ENCODE data around the gene SPPL2B. TPM values are rescaled to one million over a fixed set of nuclear protein-coding genes. Genes with fewer than 3 reads are reported as not detected.
A peak's percentile ranks its signal among the peaks of the same experiment; 100 is the strongest.

The SPPL2B gene
- total and polyA plus RNA-seq, 9 of the 15 experiments (the other 6 are each of a cell fraction or from before 2014, with no cell fraction given), result 0.20 to 81.2 (median 15.1) TPM

DNA sequence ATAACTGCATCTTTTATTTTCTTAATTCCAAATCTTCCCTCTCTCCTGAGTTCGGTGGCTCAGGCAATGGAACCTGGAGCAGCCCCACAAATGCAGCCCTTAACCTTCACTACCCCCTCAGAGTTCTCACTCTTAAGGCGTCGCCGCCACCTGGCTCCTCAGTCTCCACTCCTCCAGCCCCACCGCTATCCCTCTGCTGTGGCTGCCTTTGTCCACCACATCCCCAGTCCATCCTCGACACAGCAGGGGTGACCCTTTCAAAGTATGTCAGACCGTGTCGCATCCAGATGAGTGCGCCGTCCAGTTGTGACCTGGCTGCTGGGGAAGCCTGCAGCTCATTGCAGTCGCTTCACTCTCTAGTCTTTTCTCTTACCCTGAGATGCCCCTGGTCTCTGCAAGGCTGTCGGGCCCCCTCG, 1.0 kb downstream of the SPPL2B start (continued):
- no peak for TF ChIP-seq CREB3 (tag; conservative IDR thresholded peaks at IDR 0.05; ENCODE audit: low read depth)
- TF ChIP-seq TCF7L2 (IDR thresholded peaks at IDR 0.05; ENCODE audit: low read depth, low read length), result no peak
- TF ChIP-seq ARID2 (IDR thresholded peaks at IDR 0.05), result no peak
- peak; percentile 52; the same call in 1 of the 2 replicates for TF ChIP-seq KAT7 (CRISPR knock-in tag; IDR thresholded peaks at IDR 0.05; ENCODE audit: borderline replicate concordance)
- TF ChIP-seq MAFK (IDR thresholded peaks at IDR 0.05; ENCODE audit: low read length), result no peak
- TF ChIP-seq, protein P1, sequence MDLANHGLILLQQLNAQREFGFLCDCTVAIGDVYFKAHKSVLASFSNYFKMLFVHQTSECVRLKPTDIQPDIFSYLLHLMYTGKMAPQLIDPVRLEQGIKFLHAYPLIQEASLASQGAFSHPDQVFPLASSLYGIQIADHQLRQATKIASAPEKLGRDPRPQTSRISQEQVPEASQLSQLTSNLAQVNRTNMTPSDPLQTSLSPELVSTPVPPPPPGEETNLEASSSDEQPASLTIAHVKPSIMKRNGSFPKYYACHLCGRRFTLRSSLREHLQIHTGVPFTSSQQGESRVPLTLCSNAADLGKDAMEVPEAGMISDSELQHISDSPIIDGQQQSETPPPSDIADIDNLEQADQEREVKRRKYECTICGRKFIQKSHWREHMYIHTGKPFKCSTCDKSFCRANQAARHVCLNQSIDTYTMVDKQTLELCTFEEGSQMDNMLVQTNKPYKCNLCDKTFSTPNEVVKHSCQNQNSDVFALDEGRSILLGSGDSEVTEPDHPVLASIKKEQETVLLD (IDR thresholded peaks at IDR 0.05), result no peak
- TF ChIP-seq CREM (IDR thresholded peaks at IDR 0.05; ENCODE audit: low read depth), result peak; percentile 84
- TF ChIP-seq POU5F1 (IDR thresholded peaks at IDR 0.05; ENCODE audit: borderline replicate concordance, low read depth, low read length, partially characterized antibody), result no peak
- TF ChIP-seq RAD21 (CRISPR knock-in tag; conservative IDR thresholded peaks at IDR 0.05 in 1 of 2, IDR thresholded peaks at IDR 0.05 in 1 of 2), result no peak
- no peak for TF ChIP-seq POLR2B (IDR thresholded peaks at IDR 0.05; ENCODE audit: low read depth, partially characterized antibody)
- TF ChIP-seq, protein P2, sequence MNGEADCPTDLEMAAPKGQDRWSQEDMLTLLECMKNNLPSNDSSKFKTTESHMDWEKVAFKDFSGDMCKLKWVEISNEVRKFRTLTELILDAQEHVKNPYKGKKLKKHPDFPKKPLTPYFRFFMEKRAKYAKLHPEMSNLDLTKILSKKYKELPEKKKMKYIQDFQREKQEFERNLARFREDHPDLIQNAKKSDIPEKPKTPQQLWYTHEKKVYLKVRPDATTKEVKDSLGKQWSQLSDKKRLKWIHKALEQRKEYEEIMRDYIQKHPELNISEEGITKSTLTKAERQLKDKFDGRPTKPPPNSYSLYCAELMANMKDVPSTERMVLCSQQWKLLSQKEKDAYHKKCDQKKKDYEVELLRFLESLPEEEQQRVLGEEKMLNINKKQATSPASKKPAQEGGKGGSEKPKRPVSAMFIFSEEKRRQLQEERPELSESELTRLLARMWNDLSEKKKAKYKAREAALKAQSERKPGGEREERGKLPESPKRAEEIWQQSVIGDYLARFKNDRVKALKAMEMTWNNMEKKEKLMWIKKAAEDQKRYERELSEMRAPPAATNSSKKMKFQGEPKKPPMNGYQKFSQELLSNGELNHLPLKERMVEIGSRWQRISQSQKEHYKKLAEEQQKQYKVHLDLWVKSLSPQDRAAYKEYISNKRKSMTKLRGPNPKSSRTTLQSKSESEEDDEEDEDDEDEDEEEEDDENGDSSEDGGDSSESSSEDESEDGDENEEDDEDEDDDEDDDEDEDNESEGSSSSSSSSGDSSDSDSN (IDR thresholded peaks at IDR 0.05; ENCODE audit: borderline replicate concordance in 1 of 2, low read depth in 2 of 2, low read length in 2 of 2), result no peak
- TF ChIP-seq RFX1 (IDR thresholded peaks at IDR 0.05), result no peak
- TF ChIP-seq EP300 (IDR thresholded peaks at IDR 0.05; ENCODE audit: low read length), result no peak

Measured in K562 (cell line).